Stimulated activated CD4-positive, alpha-beta T cell treated with anti-CD3 and anti-CD28 coated beads, TNF-alpha, amount 100 ng/mL, for 24 hours (primary cell): ENCODE measurements around the gene FAF1.

Source experiments
- DNase-seq, 3 experiments: peaks; one replicate each; pipeline ENCODE4 v3.0.0-alpha.2; 2020; ENCODE audit warnings: low read depth in 3 of 3

FAF1 gene

GRCh38 chr1:50978144-50978851, 18.2 kb upstream of the FAF1 start:
- peak in 1 of 3 experiments; percentile 29 for DNase-seq

GRCh38 chr1:50977575-50978143, 17.6 kb upstream of the FAF1 start:
- DNase-seq = peak in 1 of 3 experiments; percentile 13

GRCh38 chr1:50976890-50977574, 17.0 kb upstream of the FAF1 start:
- DNase-seq = peak in 1 of 3 experiments; percentile 14

GRCh38 chr1:50976111-50976889, 16.2 kb upstream of the FAF1 start:
- no peak for DNase-seq

- no peak for DNase-seq
These were observed 15.4 kb upstream of the FAF1 start for GRCh38 chr1:50975436-50975835.

GRCh38 chr1:50974618-50974935, 14.5 kb upstream of the FAF1 start:
- no peak for DNase-seq

GRCh38 chr1:50973875-50974617, 14.0 kb upstream of the FAF1 start:
- no peak for DNase-seq

- DNase-seq = no peak
These were observed 13.2 kb upstream of the FAF1 start for GRCh38 chr1:50973255-50973654.

- no peak for DNase-seq
These were observed 12.7 kb upstream of the FAF1 start for GRCh38 chr1:50972766-50973165.

GRCh38 chr1:50971748-50972305, 11.8 kb upstream of the FAF1 start:
- no peak for DNase-seq

GRCh38 chr1:50970931-50971582, 11.0 kb upstream of the FAF1 start:
- DNase-seq = no peak

GRCh38 chr1:50970509-50970887, 10.4 kb upstream of the FAF1 start:
- DNase-seq = no peak

- peak in 1 of 3 experiments; percentile 38 for DNase-seq
These were observed 9.8 kb upstream of the FAF1 start, which contains the start of gene CDKN2C for GRCh38 chr1:50969611-50970508. Gene CDKN2C (plus strand): TSS chr1:50970245. CDS start chr1:50970369, 124 bp downstream.

- DNase-seq = peak in 1 of 3 experiments; percentile 38
These were observed 8.9 kb upstream of the FAF1 start for GRCh38 chr1:50968821-50969610.

- peak; percentile 54 to 81 (median 66) for DNase-seq
These were observed 8.2 kb upstream of the FAF1 start for GRCh38 chr1:50968158-50968820.

- no peak for DNase-seq
These were observed 7.5 kb upstream of the FAF1 start for GRCh38 chr1:50967416-50968157.

- DNase-seq = no peak
These were observed 6.9 kb upstream of the FAF1 start for GRCh38 chr1:50966991-50967390.

- no peak for DNase-seq
These were observed 4.8 kb upstream of the FAF1 start for GRCh38 chr1:50964863-50965262.
